IMR-90 (cell line): Measurements from ENCODE around the gene P2RX3.

ENCODE experiments used
- BHLHE40 ChIP-seq: fragments of 150-350 bp; IDR thresholded peaks from 2 replicates; pipeline ENCODE4 v1.6.1; 2016; ENCODE audit warnings: mild to moderate bottlenecking, low read depth, low read length
- CEBPB ChIP-seq: IDR thresholded peaks from 2 replicates; pipeline ENCODE4 v1.6.1; 2012; ENCODE audit warnings: low read depth, low read length, improper control_type of control experiment
- CHD1 ChIP-seq: IDR thresholded peaks from 2 replicates; pipeline ENCODE4 v1.6.1; 2012; ENCODE audit warnings: low read depth, low read length, improper control_type of control experiment
- FOS ChIP-seq: fragments of 150-350 bp; IDR thresholded peaks from 2 replicates; pipeline ENCODE4 v1.6.1; 2016; ENCODE audit warnings: low read depth, low read length
- MAFK ChIP-seq: IDR thresholded peaks from 2 replicates; pipeline ENCODE4 v1.6.1; 2012; ENCODE audit warnings: low read depth, low read length, improper control_type of control experiment
- MAZ ChIP-seq: IDR thresholded peaks from 2 replicates; pipeline ENCODE4 v1.6.1; 2012; ENCODE audit warnings: low read depth, mild to moderate bottlenecking, low read length, improper control_type of control experiment, moderate library complexity, borderline replicate concordance
- MXI1 ChIP-seq: IDR thresholded peaks from 2 replicates; pipeline ENCODE4 v1.6.1; 2012; ENCODE audit warnings: low read depth, mild to moderate bottlenecking, low read length, moderate library complexity, borderline replicate concordance
- POLR2A ChIP-seq: IDR thresholded peaks from 2 replicates; pipeline ENCODE4 v1.6.1; 2012; ENCODE audit warnings: mild to moderate bottlenecking, low read depth, low read length
- RAD21 ChIP-seq: IDR thresholded peaks from 2 replicates; pipeline ENCODE4 v1.6.1; 2012; ENCODE audit warnings: low read length, improper control_type of control experiment
- RCOR1 ChIP-seq: IDR thresholded peaks from 2 replicates; pipeline ENCODE4 v1.6.1; 2012; ENCODE audit warnings: mild to moderate bottlenecking, low read length, improper control_type of control experiment; ENCODE audit not compliant: insufficient replicate concordance
- SMC3 ChIP-seq: fragments of 150-350 bp; IDR thresholded peaks from 2 replicates; pipeline ENCODE4 v1.6.1; 2016; ENCODE audit warnings: low read depth, mild to moderate bottlenecking, antibody characterized with exemption, low read length, moderate library complexity
- TF ChIP-seq, protein P1 (sequence below): conservative IDR thresholded peaks from 2 replicates; pipeline ENCODE4 v1.5.1; 2012; ENCODE audit warnings: mild to moderate bottlenecking, low read depth, low read length, improper control_type of control experiment
- TF ChIP-seq, protein P2 (sequence below): fragments of 150-350 bp; IDR thresholded peaks from 2 replicates; pipeline ENCODE4 v1.6.1; 2017; ENCODE audit warnings: mild to moderate bottlenecking, antibody characterized with exemption, low read length, low read depth
- TF ChIP-seq, protein P3 (sequence below): fragments of 150-350 bp; IDR thresholded peaks from 2 replicates; pipeline ENCODE4 v1.6.1; 2016; ENCODE audit warnings: low read depth, mild to moderate bottlenecking, low read length, moderate library complexity, borderline replicate concordance

DNA sequence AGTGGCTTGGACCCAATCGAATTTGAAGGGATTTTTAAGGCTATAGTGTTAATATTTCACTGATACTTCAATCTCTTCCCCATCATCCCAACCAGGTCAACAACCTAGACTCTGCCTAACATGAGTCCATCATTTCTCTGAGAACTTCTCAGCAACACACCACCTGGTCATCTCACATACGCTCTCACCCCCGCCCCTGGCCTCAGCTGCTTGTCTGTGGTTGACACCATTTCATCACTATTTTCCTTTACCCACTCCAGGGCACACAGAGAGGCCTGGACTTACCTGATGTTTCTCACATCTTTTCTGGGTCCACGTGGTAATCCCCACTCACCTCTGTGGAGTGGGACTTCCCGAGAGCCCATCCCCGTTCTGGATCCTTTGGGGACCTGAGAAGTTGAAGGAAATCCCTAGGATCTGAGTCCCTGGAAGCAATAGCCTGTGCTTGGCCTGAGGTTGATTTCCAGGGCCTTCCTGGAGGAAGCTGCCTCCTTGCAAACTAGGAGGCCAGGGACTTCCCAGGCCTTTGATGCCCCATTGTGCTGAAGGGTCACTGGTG is 3.2 kb downstream of the P2RX3 start:
- no peak for TF ChIP-seq RAD21
- TF ChIP-seq, protein P1, sequence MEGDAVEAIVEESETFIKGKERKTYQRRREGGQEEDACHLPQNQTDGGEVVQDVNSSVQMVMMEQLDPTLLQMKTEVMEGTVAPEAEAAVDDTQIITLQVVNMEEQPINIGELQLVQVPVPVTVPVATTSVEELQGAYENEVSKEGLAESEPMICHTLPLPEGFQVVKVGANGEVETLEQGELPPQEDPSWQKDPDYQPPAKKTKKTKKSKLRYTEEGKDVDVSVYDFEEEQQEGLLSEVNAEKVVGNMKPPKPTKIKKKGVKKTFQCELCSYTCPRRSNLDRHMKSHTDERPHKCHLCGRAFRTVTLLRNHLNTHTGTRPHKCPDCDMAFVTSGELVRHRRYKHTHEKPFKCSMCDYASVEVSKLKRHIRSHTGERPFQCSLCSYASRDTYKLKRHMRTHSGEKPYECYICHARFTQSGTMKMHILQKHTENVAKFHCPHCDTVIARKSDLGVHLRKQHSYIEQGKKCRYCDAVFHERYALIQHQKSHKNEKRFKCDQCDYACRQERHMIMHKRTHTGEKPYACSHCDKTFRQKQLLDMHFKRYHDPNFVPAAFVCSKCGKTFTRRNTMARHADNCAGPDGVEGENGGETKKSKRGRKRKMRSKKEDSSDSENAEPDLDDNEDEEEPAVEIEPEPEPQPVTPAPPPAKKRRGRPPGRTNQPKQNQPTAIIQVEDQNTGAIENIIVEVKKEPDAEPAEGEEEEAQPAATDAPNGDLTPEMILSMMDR: no peak
- TF ChIP-seq POLR2A: no peak
- TF ChIP-seq, protein P2, sequence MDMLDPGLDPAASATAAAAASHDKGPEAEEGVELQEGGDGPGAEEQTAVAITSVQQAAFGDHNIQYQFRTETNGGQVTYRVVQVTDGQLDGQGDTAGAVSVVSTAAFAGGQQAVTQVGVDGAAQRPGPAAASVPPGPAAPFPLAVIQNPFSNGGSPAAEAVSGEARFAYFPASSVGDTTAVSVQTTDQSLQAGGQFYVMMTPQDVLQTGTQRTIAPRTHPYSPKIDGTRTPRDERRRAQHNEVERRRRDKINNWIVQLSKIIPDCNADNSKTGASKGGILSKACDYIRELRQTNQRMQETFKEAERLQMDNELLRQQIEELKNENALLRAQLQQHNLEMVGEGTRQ: no peak
- TF ChIP-seq CHD1: no peak
- no peak for TF ChIP-seq MAZ
- no peak for TF ChIP-seq MXI1
- no peak for TF ChIP-seq CEBPB
- no peak for TF ChIP-seq BHLHE40
- no peak for TF ChIP-seq RCOR1
- no peak for TF ChIP-seq MAFK
- TF ChIP-seq FOS: no peak
- TF ChIP-seq, protein P3, sequence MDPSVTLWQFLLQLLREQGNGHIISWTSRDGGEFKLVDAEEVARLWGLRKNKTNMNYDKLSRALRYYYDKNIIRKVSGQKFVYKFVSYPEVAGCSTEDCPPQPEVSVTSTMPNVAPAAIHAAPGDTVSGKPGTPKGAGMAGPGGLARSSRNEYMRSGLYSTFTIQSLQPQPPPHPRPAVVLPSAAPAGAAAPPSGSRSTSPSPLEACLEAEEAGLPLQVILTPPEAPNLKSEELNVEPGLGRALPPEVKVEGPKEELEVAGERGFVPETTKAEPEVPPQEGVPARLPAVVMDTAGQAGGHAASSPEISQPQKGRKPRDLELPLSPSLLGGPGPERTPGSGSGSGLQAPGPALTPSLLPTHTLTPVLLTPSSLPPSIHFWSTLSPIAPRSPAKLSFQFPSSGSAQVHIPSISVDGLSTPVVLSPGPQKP: no peak
- no peak for TF ChIP-seq SMC3
